Measurements from ENCODE around the gene SWT1.

- TF ChIP-seq TAF1 (IDR thresholded peaks at IDR 0.05; ENCODE audit: borderline replicate concordance, insufficient read depth, low read length) (no peak), POLR2AphosphoS5 (IDR thresholded peaks at IDR 0.05; ENCODE audit: low read depth, low read length) (no peak)
Observed at GRCh38 chr1:185193756-185194155, 36.8 kb downstream of the SWT1 start.

Measured in PFSK-1 (cell line).